Left ventricle myocardium superior (tissue), 1 donor: Measurements from ENCODE around the gene RBBP9. TPM values are rescaled to one million over a fixed set of nuclear protein-coding genes. Genes with fewer than 3 reads are reported as not detected.
"Not testable (repeated sequence)": the region's sequence is repeated elsewhere in the genome, so short reads cannot be mapped to it uniquely, and the experiment has no call there.

Experiments used
- ATAC-seq: fragments of 200-7000 bp; cut with Tn5 transposase; one replicate; pipeline ENCODE4 v1.9.1; 2020; ENCODE audit warnings: mild to moderate bottlenecking, moderate library complexity
- DNase-seq: peaks from one replicate; pipeline ENCODE4 v3.0.0-alpha.2; 2020
- intact Hi-C: fragments of 100-400 bp; cut with micrococcal nuclease; formaldehyde crosslinking; loops from one replicate; pipeline ENCODE4 v1.11.0; 2022
- total RNA-seq: library from RNA; stranded (reverse); fragmentation: NEBNext Ultra II Directional; extraction: Animal tissue kit (Norgen Biotek cat#: 25700); gene quantifications from one replicate; pipeline ENCODE4 v1.2.1, GENCODE V29; 2021
- donor health status: DM: no; HTN: yes; CAD: no; lungs with severe emphysema.

The RBBP9 gene
- total RNA-seq, 1 donor from 2014 or later: 5.1 TPM

- DNase-seq (peak; percentile 97), ATAC-seq (peak; percentile 99)
- intact Hi-C loops: no loop called here
Observed at GRCh38 chr20:18507218-18508191, 10.5 kb upstream of the RBBP9 start, which contains the start of gene SEC23B. Gene SEC23B (plus strand): TSS chr20:18507940. CDS start chr20:18510836, 2,896 bp downstream.

DNA sequence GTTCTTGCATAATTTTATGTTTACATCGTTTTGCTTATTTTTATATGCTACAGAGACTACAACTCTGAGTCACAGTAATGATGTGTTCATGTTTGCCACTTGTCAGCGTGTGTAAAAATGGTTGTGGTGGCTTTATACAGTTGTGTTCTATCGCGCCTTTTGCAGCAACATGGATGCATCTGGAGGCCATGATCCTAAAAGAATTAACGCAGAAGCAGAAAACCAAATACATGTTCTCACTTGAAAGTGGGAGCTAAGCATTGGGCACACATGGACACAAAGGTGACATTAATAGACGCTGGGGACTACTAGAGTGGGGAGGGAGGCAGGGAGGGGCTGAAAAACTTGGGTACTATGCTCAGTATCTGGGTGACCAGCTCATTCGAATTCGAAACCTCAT is 9.7 kb upstream of the RBBP9 start:
- no peak for DNase-seq
- intact Hi-C loops: no loop called here
- ATAC-seq: no peak

DNA sequence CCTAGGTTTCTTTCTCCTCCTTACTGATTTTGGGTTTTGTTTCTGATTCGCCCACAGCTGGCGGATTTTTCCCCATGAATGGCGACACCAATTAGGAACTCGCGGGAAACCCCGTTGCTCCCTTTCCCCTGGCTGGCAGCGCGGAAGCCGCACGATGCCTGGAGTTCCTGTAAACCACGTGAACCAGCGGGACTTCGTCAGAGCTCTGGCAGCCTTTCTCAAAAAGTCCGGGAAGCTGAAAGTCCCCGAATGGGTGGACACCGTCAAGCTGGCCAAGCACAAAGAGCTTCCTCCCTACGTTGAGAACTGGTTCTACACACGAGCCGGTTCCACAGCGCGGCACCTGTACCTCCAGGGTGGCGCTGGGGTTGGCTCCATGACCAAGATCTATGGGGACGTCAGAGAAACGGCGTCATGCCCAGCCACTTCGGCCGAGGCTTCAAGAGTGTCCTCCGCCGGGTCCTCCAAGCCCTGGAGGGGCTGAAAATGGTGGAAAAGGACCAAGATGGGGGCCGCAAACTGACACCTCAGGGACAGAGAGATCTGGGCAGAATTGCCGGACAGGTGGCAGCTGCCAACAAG is 7.5 kb upstream of the RBBP9 start:
- DNase-seq: peak; percentile 46
- intact Hi-C loops: no loop called here
- ATAC-seq: no peak

DNA sequence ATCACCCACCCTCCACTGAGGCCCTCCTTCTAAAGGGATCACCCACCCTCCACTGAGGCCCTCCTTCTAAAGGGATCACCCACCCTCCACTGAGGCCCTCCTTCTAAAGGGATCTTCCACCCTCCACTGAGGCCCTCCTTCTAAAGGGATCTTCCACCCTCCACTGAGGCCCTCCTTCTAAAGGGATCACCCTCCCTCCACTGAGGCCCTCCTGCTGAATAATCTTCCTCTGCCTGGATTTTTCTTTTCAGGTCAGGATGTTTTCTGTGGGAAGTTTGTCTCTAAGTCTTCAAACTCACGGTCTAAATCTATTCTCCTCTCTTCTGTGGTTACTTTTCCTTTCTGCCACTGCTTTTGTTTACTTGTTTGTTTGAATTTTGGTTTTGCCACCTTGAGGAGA is 4.6 kb upstream of the RBBP9 start:
- intact Hi-C loops, ATAC-seq, DNase-seq: not testable (repeated sequence)

- DNase-seq (no peak), ATAC-seq (no peak)
- intact Hi-C loops: no loop called here
Observed at GRCh38 chr20:18497603-18498002, 578 bp upstream of the RBBP9 start.

- ATAC-seq (no peak), DNase-seq (no peak)
- intact Hi-C loops: no loop called here
Observed at GRCh38 chr20:18496042-18496441, 983 bp downstream of the RBBP9 start.

- ATAC-seq (no peak), DNase-seq (no peak)
- intact Hi-C loops: no loop called here
Observed at GRCh38 chr20:18488301-18488700, 8.7 kb downstream of the RBBP9 start.

- no peak for DNase-seq
- intact Hi-C loops: no loop called here
- no peak for ATAC-seq
Observed at GRCh38 chr20:18481596-18481995, 15.4 kb downstream of the RBBP9 start.

DNA sequence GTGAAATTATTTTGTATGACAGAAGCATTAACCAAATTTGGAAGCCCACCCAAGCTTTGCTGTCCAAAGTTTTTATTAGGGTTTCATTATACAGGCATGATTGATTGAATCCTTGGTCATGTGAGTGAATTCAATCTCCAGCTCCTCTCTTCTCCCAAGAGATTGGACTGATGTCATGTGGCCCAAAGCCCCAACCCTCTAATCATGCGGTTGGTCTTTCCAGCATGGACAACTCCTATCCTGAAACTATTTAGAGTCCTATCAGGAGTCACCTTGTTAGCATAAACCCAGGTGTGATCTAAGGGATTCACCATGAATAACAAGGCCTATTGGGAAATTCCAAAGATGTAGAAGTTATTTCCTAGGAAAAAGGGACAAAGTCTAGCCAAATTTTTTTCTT is 19.2 kb downstream of the RBBP9 start:
- DNase-seq (no peak), ATAC-seq (no peak)
- intact Hi-C loops: no loop called here

GRCh38 chr20:18477218-18477617 is 19.8 kb downstream of the RBBP9 start:
- intact Hi-C loops: no loop called here
- no peak for DNase-seq
- ATAC-seq: no peak

- DNase-seq: peak; percentile 98
- ATAC-seq: peak; percentile 100
- intact Hi-C loops: no loop called here
Observed at GRCh38 chr20:18466894-18467730, 29.9 kb downstream of the RBBP9 start, which contains the start of the genes DZANK1 and POLR3F. Gene DZANK1 (minus strand): TSS chr20:18467030. CDS start chr20:18465358, 1,672 bp downstream. Gene POLR3F (plus strand): TSS chr20:18467390. CDS start chr20:18467507, 117 bp downstream.

DNA sequence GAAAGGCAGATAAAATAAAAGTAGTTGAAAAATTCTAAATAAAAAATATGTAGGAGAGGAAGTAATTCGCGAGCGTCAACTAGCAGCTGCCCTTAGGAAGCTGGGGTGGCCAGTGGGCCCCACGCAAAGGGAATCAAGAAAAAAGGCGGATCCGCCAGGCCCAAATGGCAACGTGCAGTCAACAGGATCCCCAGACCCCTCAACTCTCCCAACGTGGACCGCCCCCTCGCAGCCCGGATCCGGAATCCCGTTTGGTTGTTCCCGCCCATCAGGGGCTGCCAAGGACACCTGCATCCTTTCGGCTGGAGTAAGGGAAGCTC is 30.5 kb downstream of the RBBP9 start:
- intact Hi-C loops: no loop called here
- ATAC-seq (peak; percentile 78), DNase-seq (no peak)

DNA sequence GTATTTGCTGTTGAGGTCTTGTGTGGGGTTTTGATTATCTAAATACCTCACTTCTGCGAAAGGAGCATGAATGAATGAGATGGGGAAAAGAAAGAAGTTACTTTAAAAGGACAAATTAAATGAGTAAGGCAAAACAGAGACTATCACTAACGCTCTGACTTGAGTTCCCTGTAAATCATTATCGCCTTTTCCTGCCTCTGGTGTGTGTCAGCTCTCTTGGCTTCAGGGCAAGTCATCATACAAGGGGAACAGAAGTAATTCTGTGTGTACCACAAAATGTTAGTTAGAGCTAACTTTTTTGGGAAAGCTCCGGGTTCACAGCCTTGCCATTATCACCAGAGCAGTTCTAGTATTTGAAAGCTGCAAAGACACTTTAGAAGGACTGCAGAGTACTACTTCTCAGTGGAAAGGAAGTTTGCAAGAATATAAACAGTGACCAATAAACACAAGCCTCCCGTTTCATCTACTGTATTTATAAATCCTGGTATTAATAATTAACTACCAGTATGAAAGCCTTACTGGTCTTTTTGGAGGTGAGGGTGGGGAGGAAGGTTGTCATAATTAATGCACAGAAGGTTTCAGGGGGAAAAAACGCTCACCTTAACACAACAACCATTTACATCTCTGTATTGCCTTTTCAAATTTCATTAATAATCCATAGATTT is 31.4 kb downstream of the RBBP9 start:
- intact Hi-C loops: no loop called here
- no peak for ATAC-seq
- no peak for DNase-seq

- ATAC-seq (no peak), DNase-seq (no peak)
- intact Hi-C loops: no loop called here
Observed at GRCh38 chr20:18456600-18456999, 40.4 kb downstream of the RBBP9 start.

DNA sequence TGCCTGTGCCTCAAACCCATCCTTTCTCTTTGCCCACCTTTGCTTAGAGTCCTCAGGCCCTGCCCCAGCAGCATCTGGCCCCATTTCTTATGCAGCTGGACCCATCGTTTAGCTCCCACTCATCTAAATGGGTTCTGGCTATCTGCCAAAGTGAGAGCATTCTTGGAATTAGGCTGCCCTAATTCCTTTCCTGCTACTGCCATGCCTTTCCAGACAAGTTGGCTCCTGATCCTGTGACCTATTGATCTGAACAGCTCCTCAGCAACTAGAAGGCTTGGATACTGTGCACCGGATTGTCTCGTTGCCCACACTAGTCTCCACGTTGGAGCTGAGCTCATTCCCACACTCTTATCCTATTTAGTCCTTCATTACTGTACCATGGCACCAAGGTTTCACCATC is 53.1 kb downstream of the RBBP9 start:
- DNase-seq: no peak
- intact Hi-C loops: no loop called here
- no peak for ATAC-seq

GRCh38 chr20:18440403-18440802 is 56.6 kb downstream of the RBBP9 start:
- no peak for DNase-seq
- ATAC-seq: no peak
- intact Hi-C loops: no loop called here

DNA sequence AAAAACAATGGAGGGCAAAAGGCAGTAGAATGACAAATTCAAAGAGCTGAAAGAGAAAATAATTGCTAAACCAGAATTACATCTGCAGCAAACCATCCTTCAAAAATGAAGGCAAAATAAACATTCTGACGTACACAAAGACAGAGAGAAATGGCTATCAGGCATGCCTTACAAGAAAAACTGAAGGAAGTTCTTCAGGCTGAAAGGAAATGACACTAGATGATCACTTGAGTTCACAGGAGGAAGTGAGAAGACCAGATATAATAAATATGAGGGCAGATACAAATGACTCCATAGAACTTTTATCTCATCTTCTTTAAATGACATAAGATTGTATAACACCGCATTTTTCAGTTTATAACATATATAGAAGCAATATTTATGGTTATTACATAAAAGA is 60.2 kb downstream of the RBBP9 start:
- intact Hi-C loops: no loop called here
- no peak for DNase-seq
- no peak for ATAC-seq
